ENCODE measurements around the gene GEMIN7.

Gene GEMIN7

DNA sequence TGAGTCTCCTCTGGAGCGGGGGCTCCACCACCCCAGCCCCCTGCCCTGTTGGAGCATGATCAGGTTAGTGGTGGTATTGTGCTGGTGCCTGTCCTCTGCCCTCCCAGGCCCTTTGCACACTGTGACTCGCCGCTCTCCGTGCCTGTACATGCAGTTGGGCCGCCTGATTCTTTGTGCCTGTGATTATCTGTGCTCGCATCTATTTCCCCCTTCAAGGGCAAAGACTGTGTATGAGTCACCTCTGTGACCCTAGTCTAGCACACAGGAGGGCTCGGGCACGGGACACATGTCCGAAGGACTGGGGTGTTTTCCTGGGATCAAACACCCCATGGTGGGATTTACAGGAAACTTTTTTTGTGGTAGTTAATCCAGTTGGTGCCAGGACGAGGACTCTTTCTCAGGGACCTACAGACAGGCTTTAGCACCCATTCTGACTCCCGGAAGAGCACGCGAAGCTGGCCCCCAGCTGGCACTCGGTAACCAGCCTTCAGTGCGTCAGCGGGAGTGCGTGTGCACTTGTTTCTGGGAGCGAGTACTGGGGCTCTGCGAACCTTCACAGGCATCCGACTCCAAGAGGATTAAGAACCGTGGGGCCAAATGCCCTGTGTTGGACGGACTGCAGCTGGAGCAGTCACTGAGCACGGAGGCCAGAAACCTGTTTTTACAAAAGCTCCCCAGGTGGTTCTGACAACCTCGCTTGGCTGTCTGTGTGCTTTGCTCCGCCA lies 20.6 kb downstream of the GEMIN7 start:
- peak overlapping the region; percentile 48 for H3K27ac ChIP-seq (ENCODE audit: poor library complexity, severe bottlenecking)
- DNase-seq (ENCODE audit: low spot score) (no peak), ATAC-seq (ENCODE audit: low read depth) (no peak)
- H3K9me3 ChIP-seq (ENCODE audit: severe bottlenecking) = no peaks in the 10 kb centered on the region
- peaks cover 20% of the 10 kb centered on the region for H3K4me1 ChIP-seq (ENCODE audit: insufficient read depth, poor library complexity, severe bottlenecking)
- H3K4me3 ChIP-seq (ENCODE audit: severe bottlenecking) = no peak overlapping the region
- TF ChIP-seq, protein P1, sequence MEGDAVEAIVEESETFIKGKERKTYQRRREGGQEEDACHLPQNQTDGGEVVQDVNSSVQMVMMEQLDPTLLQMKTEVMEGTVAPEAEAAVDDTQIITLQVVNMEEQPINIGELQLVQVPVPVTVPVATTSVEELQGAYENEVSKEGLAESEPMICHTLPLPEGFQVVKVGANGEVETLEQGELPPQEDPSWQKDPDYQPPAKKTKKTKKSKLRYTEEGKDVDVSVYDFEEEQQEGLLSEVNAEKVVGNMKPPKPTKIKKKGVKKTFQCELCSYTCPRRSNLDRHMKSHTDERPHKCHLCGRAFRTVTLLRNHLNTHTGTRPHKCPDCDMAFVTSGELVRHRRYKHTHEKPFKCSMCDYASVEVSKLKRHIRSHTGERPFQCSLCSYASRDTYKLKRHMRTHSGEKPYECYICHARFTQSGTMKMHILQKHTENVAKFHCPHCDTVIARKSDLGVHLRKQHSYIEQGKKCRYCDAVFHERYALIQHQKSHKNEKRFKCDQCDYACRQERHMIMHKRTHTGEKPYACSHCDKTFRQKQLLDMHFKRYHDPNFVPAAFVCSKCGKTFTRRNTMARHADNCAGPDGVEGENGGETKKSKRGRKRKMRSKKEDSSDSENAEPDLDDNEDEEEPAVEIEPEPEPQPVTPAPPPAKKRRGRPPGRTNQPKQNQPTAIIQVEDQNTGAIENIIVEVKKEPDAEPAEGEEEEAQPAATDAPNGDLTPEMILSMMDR (IDR thresholded peaks at IDR 0.05; ENCODE audit: poor library complexity, severe bottlenecking) = no peak
- no peaks in the 10 kb centered on the region for H3K27me3 ChIP-seq (ENCODE audit: insufficient read depth, poor library complexity, severe bottlenecking)
- H3K36me3 ChIP-seq (ENCODE audit: low read depth) = no peaks in the 10 kb centered on the region; the same call in 1 of the 2 replicates

GRCh38 chr19:45100201-45100600 lies 21.1 kb downstream of the GEMIN7 start:
- no peak for ATAC-seq (ENCODE audit: low read depth)

GRCh38 chr19:45100846-45101252 lies 21.8 kb downstream of the GEMIN7 start:
- no peak for DNase-seq (ENCODE audit: low spot score)
- Histone ChIP-seq H3K27me3 (ENCODE audit: insufficient read depth, poor library complexity, severe bottlenecking) (no peaks in the 10 kb centered on the region), H3K4me3 (ENCODE audit: severe bottlenecking) (no peak overlapping the region), H3K4me1 (ENCODE audit: insufficient read depth, poor library complexity, severe bottlenecking) (peaks cover 20% of the 10 kb centered on the region), H3K27ac (ENCODE audit: poor library complexity, severe bottlenecking) (no peak overlapping the region), H3K36me3 (ENCODE audit: low read depth) (no peaks in the 10 kb centered on the region; the same call in 1 of the 2 replicates), H3K9me3 (ENCODE audit: severe bottlenecking) (no peaks in the 10 kb centered on the region)
- ATAC-seq (ENCODE audit: low read depth) = no peak
- TF ChIP-seq, protein P1 (IDR thresholded peaks at IDR 0.05; ENCODE audit: poor library complexity, severe bottlenecking) = no peak

More at GRCh38 chr19:45100201-45100600, 21.1 kb downstream of the GEMIN7 start:
- TF ChIP-seq, protein P1 (IDR thresholded peaks at IDR 0.05; ENCODE audit: poor library complexity, severe bottlenecking) = no peak
- H3K9me3 ChIP-seq (ENCODE audit: severe bottlenecking) = no peaks in the 10 kb centered on the region
- no peak overlapping the region for H3K4me3 ChIP-seq (ENCODE audit: severe bottlenecking)
- DNase-seq (ENCODE audit: low spot score) = no peak
- peak overlapping the region; percentile 48 for H3K27ac ChIP-seq (ENCODE audit: poor library complexity, severe bottlenecking)
- H3K4me1 ChIP-seq (ENCODE audit: insufficient read depth, poor library complexity, severe bottlenecking) = peaks cover 20% of the 10 kb centered on the region
- H3K27me3 ChIP-seq (ENCODE audit: insufficient read depth, poor library complexity, severe bottlenecking) = no peaks in the 10 kb centered on the region
- no peaks in the 10 kb centered on the region; the same call in 1 of the 2 replicates for H3K36me3 ChIP-seq (ENCODE audit: low read depth)

DNA sequence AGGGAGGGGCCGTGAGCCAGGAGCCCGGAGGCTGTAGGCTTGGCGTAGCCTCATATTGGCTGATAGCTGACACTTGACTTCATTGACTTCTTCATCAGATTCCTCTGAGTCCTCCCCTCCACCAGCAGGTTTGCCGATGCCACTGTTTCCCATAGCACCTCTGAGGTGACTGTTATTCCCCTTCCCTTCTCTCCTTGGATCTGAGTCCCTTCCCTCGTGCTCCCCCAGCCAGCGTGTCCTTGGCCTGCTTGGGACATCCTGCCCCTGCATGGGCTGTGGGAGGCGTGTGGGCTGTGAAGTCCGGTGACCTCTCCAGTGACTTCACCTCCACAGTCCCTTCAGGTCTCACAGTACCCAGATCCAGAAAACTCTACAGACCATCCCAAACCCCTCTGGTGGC lies 22.7 kb downstream of the GEMIN7 start:
- Histone ChIP-seq H3K36me3 (ENCODE audit: low read depth) (no peaks in the 10 kb centered on the region; the same call in 1 of the 2 replicates), H3K4me1 (ENCODE audit: insufficient read depth, poor library complexity, severe bottlenecking) (peaks cover 20% of the 10 kb centered on the region), H3K27me3 (ENCODE audit: insufficient read depth, poor library complexity, severe bottlenecking) (no peaks in the 10 kb centered on the region), H3K4me3 (ENCODE audit: severe bottlenecking) (no peak overlapping the region), H3K27ac (ENCODE audit: poor library complexity, severe bottlenecking) (no peak overlapping the region), H3K9me3 (ENCODE audit: severe bottlenecking) (no peaks in the 10 kb centered on the region)
- ATAC-seq (ENCODE audit: low read depth) = no peak
- no peak for DNase-seq (ENCODE audit: low spot score)
- TF ChIP-seq, protein P1 (IDR thresholded peaks at IDR 0.05; ENCODE audit: poor library complexity, severe bottlenecking) = no peak

DNA sequence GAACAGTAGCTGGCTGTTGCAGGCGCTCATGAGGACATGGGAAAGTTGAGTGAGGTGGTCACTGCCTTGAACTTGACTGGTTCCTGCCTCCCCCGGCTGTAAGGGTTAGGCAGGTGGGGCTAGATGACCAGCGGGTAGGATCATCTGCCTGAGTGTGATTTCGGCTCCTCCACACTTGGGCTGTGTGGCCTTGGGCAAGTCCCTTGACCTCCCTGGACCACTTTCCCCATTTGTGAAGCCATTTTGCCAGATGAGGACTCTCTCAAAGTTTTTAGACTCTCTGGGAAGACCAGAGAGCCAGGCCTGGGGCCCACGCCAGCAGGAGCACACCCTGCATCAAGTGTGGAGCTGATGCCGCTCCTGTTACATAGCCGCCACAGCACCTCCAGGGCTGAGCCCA lies 23.4 kb downstream of the GEMIN7 start:
- Histone ChIP-seq H3K27ac (ENCODE audit: poor library complexity, severe bottlenecking) (no peak overlapping the region), H3K27me3 (ENCODE audit: insufficient read depth, poor library complexity, severe bottlenecking) (no peaks in the 10 kb centered on the region), H3K9me3 (ENCODE audit: severe bottlenecking) (no peaks in the 10 kb centered on the region), H3K36me3 (ENCODE audit: low read depth) (no peaks in the 10 kb centered on the region; the same call in 1 of the 2 replicates), H3K4me1 (ENCODE audit: insufficient read depth, poor library complexity, severe bottlenecking) (peaks cover 20% of the 10 kb centered on the region), H3K4me3 (ENCODE audit: severe bottlenecking) (no peak overlapping the region)
- ATAC-seq (ENCODE audit: low read depth) (no peak), DNase-seq (ENCODE audit: low spot score) (no peak)
- TF ChIP-seq, protein P1 (IDR thresholded peaks at IDR 0.05; ENCODE audit: poor library complexity, severe bottlenecking) = no peak
